GM19239 (cell line): ENCODE results near the gene PLEKHA7.

Experiments used
- DNase-seq: peaks from one replicate; pipeline ENCODE4 v3.0.0; 2011; ENCODE audit warnings: low spot score; ENCODE audit not compliant: insufficient read length
- FAIRE-seq: peaks from 2 replicates; lab custom pipeline; 2011; peaks lifted over from hg19 to GRCh38; lab: Jason Lieb, UNC

The PLEKHA7 gene

DNA sequence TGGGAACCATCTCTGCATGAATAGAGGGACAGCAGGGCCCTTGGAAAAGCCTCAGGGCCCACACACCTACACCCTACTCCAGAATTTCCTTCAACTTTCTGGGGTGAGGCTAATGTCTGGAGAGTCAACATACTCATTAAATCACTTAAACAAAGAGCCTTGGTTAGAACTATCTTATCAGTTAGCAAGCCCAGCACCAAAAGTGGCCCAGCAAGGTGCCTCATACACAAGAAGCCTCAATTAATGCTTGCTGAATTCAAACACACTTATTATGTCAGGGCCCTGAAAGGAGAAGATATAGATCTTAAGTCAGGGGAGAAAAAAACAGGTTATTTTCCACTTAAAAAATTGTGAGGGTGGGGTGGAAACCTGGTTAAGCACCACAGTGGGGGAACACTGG is 214.3 kb downstream of the PLEKHA7 start:
- FAIRE-seq: no peak

DNA sequence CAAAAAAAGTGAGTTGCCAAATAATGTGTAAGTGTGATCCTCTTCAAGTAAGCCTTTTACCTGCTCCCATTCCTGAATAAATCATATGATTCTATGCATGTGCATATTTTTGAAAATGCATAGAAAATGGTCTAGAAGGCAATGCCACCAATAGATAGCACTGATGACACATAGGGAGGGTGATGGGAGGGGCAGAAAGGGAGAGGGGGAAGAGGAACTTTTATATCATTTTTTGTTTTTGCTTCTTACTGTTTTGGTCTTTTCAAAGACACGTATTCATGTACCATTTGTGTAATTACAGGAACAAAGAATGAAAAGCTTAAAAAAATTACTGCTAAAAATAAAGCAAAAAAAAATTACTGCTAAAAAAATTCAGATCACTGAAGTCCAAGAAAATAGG is 215.0 kb downstream of the PLEKHA7 start:
- DNase-seq (no peak), FAIRE-seq (no peak)

More for the DNA sequence above, 214.3 kb downstream of the PLEKHA7 start:
- no peak for DNase-seq

GRCh38 chr11:16797776-16798175 is 216.4 kb downstream of the PLEKHA7 start:
- FAIRE-seq (no peak), DNase-seq (no peak)

DNA sequence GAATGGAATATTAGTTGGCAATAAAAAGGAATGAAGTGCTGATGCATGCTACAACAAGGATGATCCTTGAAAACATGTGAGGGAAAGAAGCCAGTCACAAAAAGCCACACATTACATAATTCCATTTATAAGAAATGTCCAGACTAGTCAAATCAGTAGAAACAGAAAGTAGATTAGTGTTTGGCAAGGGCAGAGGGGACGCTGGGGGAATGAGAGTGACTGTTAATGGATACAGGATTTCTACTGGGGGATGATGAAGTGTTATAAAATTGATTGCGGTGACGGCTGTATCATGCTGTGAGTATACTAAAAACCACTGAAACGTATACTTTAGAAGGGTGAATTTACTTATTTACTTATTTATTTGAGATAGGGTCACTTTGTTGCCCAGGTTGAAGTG is 217.9 kb downstream of the PLEKHA7 start:
- FAIRE-seq: no peak
- no peak for DNase-seq

GRCh38 chr11:16795146-16795545 is 219.1 kb downstream of the PLEKHA7 start:
- DNase-seq (no peak), FAIRE-seq (no peak)

DNA sequence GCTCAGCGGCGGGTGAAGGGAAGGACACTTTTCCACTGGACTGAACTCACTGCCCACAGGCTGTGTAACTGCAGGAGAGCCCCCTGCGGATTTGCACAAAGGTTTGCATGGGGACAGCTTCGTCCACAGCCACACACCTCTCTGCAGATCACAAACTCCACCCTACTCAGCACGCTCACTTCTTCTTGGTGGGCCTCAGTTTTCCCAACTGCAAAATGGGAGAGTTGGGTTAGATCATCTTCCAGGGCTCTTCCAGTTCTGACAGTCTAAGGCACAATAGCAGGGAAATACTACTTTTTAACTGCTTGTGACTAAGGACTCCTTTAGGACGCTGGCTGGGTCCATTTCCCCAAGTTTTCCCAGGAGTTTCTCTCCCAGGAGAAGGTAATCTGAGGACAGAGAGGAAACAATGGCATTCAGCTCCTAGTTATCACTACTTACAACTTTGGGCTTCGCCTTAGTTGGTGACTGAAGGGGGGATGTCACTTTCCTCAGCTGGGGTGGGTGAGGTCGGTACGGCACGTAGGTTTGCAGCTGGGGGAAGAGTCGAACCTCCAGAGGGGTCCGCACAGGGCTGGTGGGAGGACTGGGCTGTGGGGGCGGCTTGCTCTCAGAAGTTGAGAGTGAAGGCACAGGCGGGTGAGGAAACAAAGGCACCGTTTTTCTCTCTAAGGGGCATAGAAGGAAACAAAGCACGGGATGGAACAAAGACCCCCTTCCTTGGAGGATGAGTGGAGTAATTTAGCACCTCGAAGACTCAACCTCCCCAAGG is 220.0 kb downstream of the PLEKHA7 start:
- DNase-seq: no peak
- no peak for FAIRE-seq

DNA sequence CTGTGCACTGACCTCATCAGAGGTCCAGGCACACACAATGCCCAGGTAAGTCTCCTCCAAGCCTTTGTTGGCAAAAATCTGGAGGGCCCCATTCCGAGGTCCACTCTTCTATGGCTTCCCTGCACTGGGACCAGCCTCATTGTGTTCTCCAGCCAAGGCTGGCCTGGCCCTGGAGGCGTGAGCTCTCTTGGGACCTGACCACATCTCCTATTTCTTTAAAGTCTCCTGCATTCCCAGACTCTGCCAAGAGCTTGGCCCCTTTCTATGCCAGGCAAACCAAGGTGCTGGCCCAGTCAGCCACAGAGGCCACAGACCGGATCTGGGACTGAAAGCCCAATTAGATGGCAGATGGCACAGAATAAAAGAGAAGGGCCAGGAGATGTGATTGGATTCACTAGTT is 220.7 kb downstream of the PLEKHA7 start:
- DNase-seq (no peak), FAIRE-seq (no peak)

- no peak for DNase-seq
- no peak for FAIRE-seq
Measured at GRCh38 chr11:16793009-16793408, 221.2 kb downstream of the PLEKHA7 start.

GRCh38 chr11:16792426-16792825 is 221.8 kb downstream of the PLEKHA7 start:
- DNase-seq (no peak), FAIRE-seq (no peak)

DNA sequence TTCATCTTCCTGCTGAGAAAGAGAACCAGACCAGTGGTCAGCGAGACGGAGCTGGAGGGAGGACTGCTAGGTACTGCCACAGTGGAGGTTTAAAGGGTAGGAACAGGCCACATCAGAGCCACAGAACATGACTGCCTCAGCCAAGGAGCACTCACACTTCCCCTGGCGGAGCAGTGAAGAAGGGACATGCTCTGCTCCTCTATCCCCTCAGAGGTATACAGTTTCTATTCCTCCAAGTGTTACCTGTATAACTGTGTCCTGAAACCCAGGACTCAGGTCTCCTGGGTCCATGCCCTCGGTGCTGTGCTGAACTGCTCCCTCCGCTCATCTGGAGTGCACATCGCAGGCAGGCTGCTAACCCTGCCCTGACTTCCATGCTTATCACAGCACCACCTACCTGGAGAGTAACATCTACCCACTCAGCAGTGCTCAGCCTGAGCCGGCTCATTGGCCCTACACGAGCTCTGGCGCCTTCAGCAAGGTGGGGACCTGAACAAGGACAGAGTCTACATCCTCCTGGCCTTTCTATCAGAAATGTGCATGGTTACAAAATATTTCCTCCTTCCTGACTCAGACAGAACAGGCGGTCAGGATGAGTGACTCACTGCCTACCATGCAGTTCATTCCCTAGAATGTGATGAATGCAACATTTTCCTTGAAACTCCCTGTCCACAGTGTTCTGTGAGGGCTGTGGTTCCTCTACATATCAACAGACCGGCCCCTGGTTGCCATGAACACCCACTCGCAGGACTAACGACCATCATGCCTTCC is 222.8 kb downstream of the PLEKHA7 start:
- FAIRE-seq (no peak), DNase-seq (no peak)

DNA sequence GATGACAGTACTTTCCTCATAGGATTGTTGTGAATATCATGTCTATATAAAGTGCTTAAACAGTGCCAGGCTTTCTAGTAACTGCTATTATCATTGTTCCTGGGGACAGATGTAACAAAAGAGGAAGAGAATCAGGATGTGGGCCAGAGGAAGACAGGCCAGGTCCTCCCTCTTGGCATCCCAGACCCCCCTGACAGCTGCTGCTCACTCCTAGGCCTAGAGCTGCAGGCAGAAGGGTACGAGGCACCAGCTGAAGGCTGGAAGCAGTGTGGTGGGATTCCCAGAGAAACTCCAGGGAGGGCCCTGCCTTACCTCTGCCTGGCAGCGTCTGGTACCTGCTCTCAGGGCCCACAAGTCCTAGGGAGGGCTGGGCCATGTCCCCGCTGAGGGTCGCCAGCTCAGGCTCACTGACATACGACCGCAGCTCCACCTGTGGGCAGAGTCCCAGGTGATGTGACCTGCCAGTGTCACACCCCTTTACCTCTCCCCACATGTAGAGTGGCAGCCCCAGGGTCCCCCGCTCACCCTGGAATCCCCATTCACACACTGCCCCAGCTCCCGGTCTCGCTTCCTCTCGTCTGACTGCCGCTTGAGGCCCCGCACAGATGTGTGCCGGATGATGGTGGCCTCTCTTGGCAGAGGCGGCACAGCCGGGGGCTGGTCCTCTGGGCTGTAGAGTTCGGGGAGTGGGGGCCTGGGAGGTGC is 223.6 kb downstream of the PLEKHA7 start:
- no peak for FAIRE-seq
- DNase-seq: no peak

- no peak for DNase-seq
- FAIRE-seq: no peak
Measured at GRCh38 chr11:16789560-16790485, 224.4 kb downstream of the PLEKHA7 start.

GRCh38 chr11:16789063-16789420 is 225.2 kb downstream of the PLEKHA7 start:
- DNase-seq (no peak), FAIRE-seq (no peak)

DNA sequence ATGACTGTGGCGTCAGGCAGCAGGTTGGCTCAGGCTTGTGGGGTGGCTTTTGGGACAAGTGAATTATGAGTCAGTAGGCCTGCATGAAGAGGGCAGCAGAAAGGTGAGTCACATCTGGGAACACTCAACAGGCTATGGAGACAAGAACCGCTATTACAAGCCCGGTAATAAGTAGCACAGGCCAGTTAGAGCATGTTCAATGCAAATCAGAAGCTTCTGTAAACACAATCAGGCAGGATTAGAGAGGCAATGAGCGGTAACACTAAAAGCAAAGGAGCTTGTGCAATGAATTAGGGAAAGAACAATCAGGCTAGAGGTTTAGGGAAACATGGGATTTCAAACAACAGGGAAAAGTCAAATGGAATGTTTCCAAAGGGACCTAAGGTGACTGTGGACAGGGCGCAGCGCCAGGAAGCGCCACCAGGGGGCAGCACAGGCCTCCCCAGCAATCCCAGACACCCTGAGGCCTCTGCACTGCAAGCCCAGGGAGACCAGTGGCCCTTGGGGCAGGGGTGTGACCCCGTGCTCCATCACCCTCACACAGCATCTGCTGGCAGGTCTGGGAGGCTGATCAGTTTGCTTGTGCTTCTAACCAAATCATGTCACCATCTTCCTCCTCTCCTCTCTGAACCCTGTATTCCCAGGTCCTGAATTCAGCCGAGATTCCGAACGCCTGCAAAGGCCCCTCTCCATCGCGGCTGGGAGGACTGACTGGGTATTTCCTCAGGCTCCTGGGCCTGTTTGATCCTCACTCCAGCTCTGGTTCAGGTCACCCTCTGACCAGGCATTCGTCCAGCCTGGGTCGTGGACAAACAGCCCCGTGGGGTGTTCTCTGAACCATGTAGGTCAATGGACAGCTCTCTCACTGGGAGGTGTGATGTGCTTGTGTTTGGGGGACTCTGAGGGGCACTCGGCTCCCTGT is 225.8 kb downstream of the PLEKHA7 start:
- DNase-seq (peak; percentile 71), FAIRE-seq (peak; percentile 65)

DNA sequence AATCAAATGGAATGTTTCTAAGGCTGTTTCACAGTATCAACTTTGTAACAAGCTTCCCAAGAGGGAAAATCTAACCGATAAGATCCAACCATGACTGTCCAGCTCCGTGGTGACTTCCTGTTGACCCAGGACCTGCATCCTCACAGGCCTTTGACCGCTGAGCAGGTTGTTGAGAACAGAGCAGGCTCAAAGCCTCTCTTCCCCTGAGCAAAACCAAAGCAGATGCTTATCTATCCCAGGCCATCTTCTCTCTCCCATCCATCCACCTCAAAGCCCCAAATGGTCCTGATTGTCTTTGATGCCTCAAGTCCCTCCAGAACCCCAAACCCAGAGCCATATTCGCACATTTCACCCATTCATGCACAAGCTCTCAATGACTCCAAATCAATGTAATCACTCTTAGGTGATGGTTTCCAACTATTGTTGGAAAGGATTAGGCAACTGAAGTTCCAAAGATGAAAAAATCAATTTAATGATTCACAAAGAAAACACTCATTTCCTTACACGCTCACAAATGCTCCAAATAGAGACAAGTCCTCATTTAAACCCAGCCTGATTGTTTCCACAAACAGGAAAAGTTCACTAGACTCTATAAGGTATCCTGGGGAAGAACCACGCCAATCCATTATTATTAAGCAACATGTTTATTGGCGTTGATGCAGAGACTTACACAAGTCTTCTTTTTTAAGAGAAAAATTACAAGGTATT is 227.0 kb downstream of the PLEKHA7 start:
- FAIRE-seq (no peak), DNase-seq (no peak)

- no peak for DNase-seq
Measured at GRCh38 chr11:16786131-16786530, 228.1 kb downstream of the PLEKHA7 start.

GRCh38 chr11:16785520-16786128 is 228.6 kb downstream of the PLEKHA7 start:
- DNase-seq (peak; percentile 76), FAIRE-seq (peak; percentile 58)

More at GRCh38 chr11:16786131-16786530, 228.1 kb downstream of the PLEKHA7 start:
- no peak for FAIRE-seq

GRCh38 chr11:16784666-16785065 is 229.5 kb downstream of the PLEKHA7 start:
- FAIRE-seq (no peak), DNase-seq (no peak)
